ENCODE measurements around the gene KIF2C. TPM values are rescaled to one million over a fixed set of nuclear protein-coding genes. Genes with fewer than 3 reads are reported as not detected.
A peak's percentile ranks its signal among the peaks of the same experiment; 100 is the strongest.

Gene KIF2C
- 0.79 and 1.2 TPM in 2 replicates for total RNA-seq

DNA sequence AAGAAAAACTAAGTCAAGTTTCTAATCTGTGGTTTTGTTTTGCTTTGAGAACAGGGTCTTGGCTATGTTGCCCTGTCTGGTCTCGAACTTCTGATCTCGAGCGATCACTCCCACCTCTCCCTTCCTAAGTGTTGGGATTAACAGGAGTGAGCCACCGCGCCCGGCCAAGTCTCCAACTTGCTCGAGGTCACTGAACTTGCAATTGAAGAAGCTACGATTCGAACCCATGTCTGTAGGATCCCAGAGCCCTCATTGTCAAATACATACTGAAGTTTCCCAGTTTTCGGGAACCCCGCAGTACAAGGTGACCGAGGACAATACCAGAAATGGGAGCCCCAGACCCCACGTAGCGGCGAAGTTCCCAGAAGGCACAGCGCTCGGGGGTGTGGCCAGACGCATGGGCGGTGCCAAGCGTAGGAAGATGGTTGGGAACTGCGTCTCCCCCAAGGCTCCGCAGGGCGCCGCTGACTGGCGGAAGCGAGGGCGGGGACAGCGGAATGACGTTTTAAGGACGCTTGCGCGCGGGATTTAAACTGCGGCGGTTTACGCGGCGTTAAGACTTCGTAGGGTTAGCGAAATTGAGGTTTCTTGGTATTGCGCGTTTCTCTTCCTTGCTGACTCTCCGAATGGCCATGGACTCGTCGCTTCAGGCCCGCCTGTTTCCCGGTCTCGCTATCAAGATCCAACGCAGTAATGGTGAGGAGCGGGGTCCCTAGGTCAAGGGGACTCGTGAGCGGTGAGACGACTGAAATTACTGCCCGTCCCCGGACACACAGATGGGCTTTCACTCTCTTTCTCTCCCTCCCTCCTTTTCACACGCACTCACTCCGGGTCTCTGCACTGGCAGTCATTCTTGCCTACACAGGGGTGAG, at the start of gene KIF2C:
Gene KIF2C (plus strand): TSS at position 531 of the 872 bp plus-strand sequence. CDS start 96 bp downstream, at position 627.
- peak; percentile 93 for DNase-seq (ENCODE audit: low read depth)
- Histone ChIP-seq H3K36me3 (ENCODE audit: control insufficient read depth, insufficient read depth, low read length) (no peaks in the 10 kb centered on the region), H3K4me3 (ENCODE audit: low read depth, low read length) (peak within 1 kb of the TSS; percentile 46), H3K27me3 (ENCODE audit: control insufficient read depth, insufficient read depth, low read length) (no peaks in the 10 kb centered on the region)
- TF ChIP-seq, protein P1, sequence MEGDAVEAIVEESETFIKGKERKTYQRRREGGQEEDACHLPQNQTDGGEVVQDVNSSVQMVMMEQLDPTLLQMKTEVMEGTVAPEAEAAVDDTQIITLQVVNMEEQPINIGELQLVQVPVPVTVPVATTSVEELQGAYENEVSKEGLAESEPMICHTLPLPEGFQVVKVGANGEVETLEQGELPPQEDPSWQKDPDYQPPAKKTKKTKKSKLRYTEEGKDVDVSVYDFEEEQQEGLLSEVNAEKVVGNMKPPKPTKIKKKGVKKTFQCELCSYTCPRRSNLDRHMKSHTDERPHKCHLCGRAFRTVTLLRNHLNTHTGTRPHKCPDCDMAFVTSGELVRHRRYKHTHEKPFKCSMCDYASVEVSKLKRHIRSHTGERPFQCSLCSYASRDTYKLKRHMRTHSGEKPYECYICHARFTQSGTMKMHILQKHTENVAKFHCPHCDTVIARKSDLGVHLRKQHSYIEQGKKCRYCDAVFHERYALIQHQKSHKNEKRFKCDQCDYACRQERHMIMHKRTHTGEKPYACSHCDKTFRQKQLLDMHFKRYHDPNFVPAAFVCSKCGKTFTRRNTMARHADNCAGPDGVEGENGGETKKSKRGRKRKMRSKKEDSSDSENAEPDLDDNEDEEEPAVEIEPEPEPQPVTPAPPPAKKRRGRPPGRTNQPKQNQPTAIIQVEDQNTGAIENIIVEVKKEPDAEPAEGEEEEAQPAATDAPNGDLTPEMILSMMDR (IDR thresholded peaks at IDR 0.05; ENCODE audit: insufficient read depth, low read length, severe bottlenecking), result no peak
- no peak for FAIRE-seq

DNA sequence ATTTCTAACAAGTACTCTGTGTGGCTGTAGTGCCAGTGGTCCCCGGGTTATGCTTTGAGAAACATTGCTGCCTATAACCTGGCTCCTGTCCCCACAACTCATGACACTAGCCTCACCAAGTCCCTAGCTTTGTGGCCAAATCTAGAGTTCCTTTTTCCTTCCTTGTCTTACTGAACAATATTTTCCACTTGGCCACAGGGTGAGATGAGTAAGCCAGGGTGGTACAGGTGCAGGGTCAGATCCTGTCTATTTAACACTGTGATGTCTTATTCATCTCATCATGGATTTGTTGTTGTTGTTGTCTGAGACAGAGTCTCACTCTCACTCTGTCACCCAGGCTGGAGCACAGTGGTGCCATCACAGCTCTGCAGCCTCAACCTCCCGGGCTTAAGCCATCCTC, 46.5 kb upstream of the KIF2C start:
- TF ChIP-seq, protein P1 (IDR thresholded peaks at IDR 0.05; ENCODE audit: insufficient read depth, low read length, severe bottlenecking), result no peak
- Histone ChIP-seq H3K4me3 (ENCODE audit: low read depth, low read length) (no peak overlapping the region), H3K36me3 (ENCODE audit: control insufficient read depth, insufficient read depth, low read length) (no peaks in the 10 kb centered on the region), H3K27me3 (ENCODE audit: control insufficient read depth, insufficient read depth, low read length) (no peaks in the 10 kb centered on the region)
- DNase-seq (ENCODE audit: low read depth), result no peak
- FAIRE-seq, result no peak

DNA sequence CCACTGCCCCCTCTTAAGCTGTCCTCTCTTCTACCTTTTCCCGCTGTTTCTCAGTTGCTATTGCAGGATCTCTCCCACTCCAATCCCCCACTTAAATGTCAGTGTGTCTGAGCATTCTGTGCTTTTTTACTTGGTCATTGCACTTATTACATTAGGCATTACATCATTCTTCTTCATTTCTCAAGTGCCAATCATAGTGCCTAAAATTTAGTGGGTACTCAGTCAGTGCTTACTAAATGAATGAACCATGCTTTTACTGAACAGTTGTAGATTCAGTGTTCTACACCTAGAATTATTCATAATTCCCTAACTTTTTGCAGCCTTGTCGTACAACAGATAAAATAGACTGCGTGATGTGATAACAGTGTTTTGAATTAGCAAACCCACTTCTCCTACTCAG, 45.7 kb upstream of the KIF2C start:
- no peaks in the 10 kb centered on the region for H3K27me3 ChIP-seq (ENCODE audit: control insufficient read depth, insufficient read depth, low read length)
- H3K4me3 ChIP-seq (ENCODE audit: low read depth, low read length), result no peak overlapping the region
- TF ChIP-seq, protein P1 (IDR thresholded peaks at IDR 0.05; ENCODE audit: insufficient read depth, low read length, severe bottlenecking), result no peak
- FAIRE-seq (no peak), DNase-seq (ENCODE audit: low read depth) (no peak)
- no peaks in the 10 kb centered on the region for H3K36me3 ChIP-seq (ENCODE audit: control insufficient read depth, insufficient read depth, low read length)

DNA sequence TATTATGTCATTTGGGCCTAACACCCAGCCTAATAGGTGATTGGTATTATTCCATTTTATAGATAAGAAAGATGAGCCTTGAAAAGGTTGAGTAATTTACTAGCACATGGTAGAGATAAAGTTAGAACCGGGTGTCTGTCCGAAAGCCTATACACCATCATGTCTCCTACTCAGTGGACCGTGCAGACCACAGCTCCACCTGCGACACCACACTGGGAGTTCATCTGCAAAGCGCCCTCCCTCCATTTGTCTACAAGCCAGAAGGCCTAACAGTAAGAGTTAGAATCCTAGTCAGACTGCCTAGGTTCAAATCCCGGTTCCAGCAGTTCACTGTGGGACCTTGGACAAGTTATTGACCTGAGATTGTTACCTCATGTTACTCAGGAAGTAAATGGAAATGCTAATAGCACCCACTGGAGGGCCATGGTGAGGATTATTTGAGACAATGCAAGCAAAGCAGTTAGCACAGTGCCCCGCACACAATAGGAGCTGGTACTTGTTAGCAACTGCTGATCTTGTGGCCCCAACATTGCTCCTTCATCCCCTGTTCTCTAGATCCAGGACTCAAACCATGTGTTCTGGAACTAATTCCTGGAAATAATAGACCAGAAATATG, 44.7 kb upstream of the KIF2C start:
- TF ChIP-seq, protein P1 (IDR thresholded peaks at IDR 0.05; ENCODE audit: insufficient read depth, low read length, severe bottlenecking), result no peak
- DNase-seq (ENCODE audit: low read depth) (no peak), FAIRE-seq (no peak)
- no peak overlapping the region for H3K4me3 ChIP-seq (ENCODE audit: low read depth, low read length)
- H3K27me3 ChIP-seq (ENCODE audit: control insufficient read depth, insufficient read depth, low read length), result no peaks in the 10 kb centered on the region
- no peaks in the 10 kb centered on the region for H3K36me3 ChIP-seq (ENCODE audit: control insufficient read depth, insufficient read depth, low read length)

DNA sequence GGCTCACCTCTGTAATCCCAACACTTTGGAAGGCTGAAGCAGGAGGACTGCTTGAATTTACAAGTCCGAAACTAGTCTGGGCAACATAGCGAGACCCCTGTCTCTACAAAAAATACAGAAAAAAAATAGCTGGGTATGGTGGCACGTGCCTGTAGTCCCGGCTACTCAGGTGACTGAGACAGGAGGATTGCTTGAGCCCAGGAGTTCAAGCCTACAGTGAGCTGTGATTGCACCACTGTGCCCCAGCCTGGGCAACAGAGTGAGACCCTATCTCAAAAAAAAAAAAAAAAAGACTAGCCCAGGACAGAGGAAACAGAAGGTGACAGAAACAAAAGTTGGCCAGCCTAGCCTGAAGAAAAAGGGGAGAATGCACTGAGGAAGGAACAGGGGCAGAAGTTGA, 44.0 kb upstream of the KIF2C start:
- no peaks in the 10 kb centered on the region for H3K36me3 ChIP-seq (ENCODE audit: control insufficient read depth, insufficient read depth, low read length)
- DNase-seq (ENCODE audit: low read depth), result no peak
- no peak for FAIRE-seq
- H3K4me3 ChIP-seq (ENCODE audit: low read depth, low read length), result no peak overlapping the region
- H3K27me3 ChIP-seq (ENCODE audit: control insufficient read depth, insufficient read depth, low read length), result no peaks in the 10 kb centered on the region
- TF ChIP-seq, protein P1 (IDR thresholded peaks at IDR 0.05; ENCODE audit: insufficient read depth, low read length, severe bottlenecking), result no peak

All from bronchial epithelial cell (primary cell).